HUES6 (cell line): ENCODE measurements around the gene ANKS6.

Source experiments
- H3K27ac ChIP-seq: 2 replicates; pipeline ENCODE4 v1.7.0; 2013; ENCODE audit warnings: low read depth, mild to moderate bottlenecking, low read length, inconsistent platforms
- H3K27me3 ChIP-seq: 2 replicates; pipeline ENCODE4 v1.6.1; 2013; ENCODE audit warnings: low read length; ENCODE audit not compliant: control insufficient read depth, insufficient read depth
- H3K36me3 ChIP-seq: 2 replicates; pipeline ENCODE4 v1.6.1; 2013; ENCODE audit warnings: low read length; ENCODE audit not compliant: control insufficient read depth, insufficient read depth
- H3K4me1 ChIP-seq: 2 replicates; pipeline ENCODE4 v1.6.1; 2013; ENCODE audit warnings: low read length; ENCODE audit not compliant: control insufficient read depth, insufficient read depth
- H3K4me3 ChIP-seq: 2 replicates; pipeline ENCODE4 v1.5.1; 2013; ENCODE audit warnings: low read depth, low read length
- H3K9ac ChIP-seq: one replicate; pipeline ENCODE4 v1.6.1; 2013; ENCODE audit warnings: mild to moderate bottlenecking, low read length
- H3K9me3 ChIP-seq: 2 replicates; pipeline ENCODE4 v1.6.1; 2013; ENCODE audit warnings: low read depth, low read length; ENCODE audit not compliant: control insufficient read depth, insufficient read depth

Gene ANKS6

GRCh38 chr9:98781588-98782383 is 14.6 kb downstream of the ANKS6 start:
- H3K4me1 ChIP-seq = no peaks in the 10 kb centered on the region

GRCh38 chr9:98780059-98780749 is 16.2 kb downstream of the ANKS6 start:
- Histone ChIP-seq H3K27ac (no peak overlapping the region), H3K36me3 (peaks cover 52% of the 10 kb centered on the region)

More at GRCh38 chr9:98781588-98782383, 14.6 kb downstream of the ANKS6 start:
- peaks cover 57% of the 10 kb centered on the region for H3K36me3 ChIP-seq
- H3K27me3 ChIP-seq = no peaks in the 10 kb centered on the region
- H3K4me3 ChIP-seq = no peak overlapping the region
- no peak overlapping the region for H3K9ac ChIP-seq
- H3K9me3 ChIP-seq = no peaks in the 10 kb centered on the region
- H3K27ac ChIP-seq = no peak overlapping the region

GRCh38 chr9:98778711-98779530 is 17.4 kb downstream of the ANKS6 start:
- H3K4me3 ChIP-seq = no peak overlapping the region
- peaks cover 51% of the 10 kb centered on the region for H3K36me3 ChIP-seq
- no peaks in the 10 kb centered on the region for H3K27me3 ChIP-seq
- no peak overlapping the region for H3K27ac ChIP-seq
- H3K9ac ChIP-seq = no peak overlapping the region
- no peaks in the 10 kb centered on the region for H3K4me1 ChIP-seq
- no peaks in the 10 kb centered on the region for H3K9me3 ChIP-seq

More at GRCh38 chr9:98780059-98780749, 16.2 kb downstream of the ANKS6 start:
- Histone ChIP-seq H3K27me3 (no peaks in the 10 kb centered on the region), H3K4me3 (no peak overlapping the region), H3K9me3 (no peaks in the 10 kb centered on the region), H3K4me1 (no peaks in the 10 kb centered on the region), H3K9ac (no peak overlapping the region)

- no peak overlapping the region for H3K9ac ChIP-seq
- peaks cover 51% of the 10 kb centered on the region for H3K36me3 ChIP-seq
- no peaks in the 10 kb centered on the region for H3K4me1 ChIP-seq
These were observed 18.1 kb downstream of the ANKS6 start for GRCh38 chr9:98778251-98778650.

GRCh38 chr9:98777618-98778017 is 18.7 kb downstream of the ANKS6 start:
- no peaks in the 10 kb centered on the region for H3K9me3 ChIP-seq
- H3K4me3 ChIP-seq = no peak overlapping the region
- H3K27ac ChIP-seq = no peak overlapping the region
- no peaks in the 10 kb centered on the region for H3K4me1 ChIP-seq
- H3K27me3 ChIP-seq = no peaks in the 10 kb centered on the region
- peaks cover 52% of the 10 kb centered on the region for H3K36me3 ChIP-seq
- no peak overlapping the region for H3K9ac ChIP-seq

More at GRCh38 chr9:98778251-98778650, 18.1 kb downstream of the ANKS6 start:
- H3K27me3 ChIP-seq = no peaks in the 10 kb centered on the region
- H3K27ac ChIP-seq = no peak overlapping the region
- H3K9me3 ChIP-seq = no peaks in the 10 kb centered on the region
- no peak overlapping the region for H3K4me3 ChIP-seq

- H3K4me3 ChIP-seq = no peak overlapping the region
- no peaks in the 10 kb centered on the region for H3K27me3 ChIP-seq
- H3K4me1 ChIP-seq = no peaks in the 10 kb centered on the region
- no peaks in the 10 kb centered on the region for H3K9me3 ChIP-seq
- no peak overlapping the region for H3K9ac ChIP-seq
- peaks cover 54% of the 10 kb centered on the region for H3K36me3 ChIP-seq
- no peak overlapping the region for H3K27ac ChIP-seq
These were observed 20.4 kb downstream of the ANKS6 start for GRCh38 chr9:98775831-98776441.

GRCh38 chr9:98774746-98775145 is 21.6 kb downstream of the ANKS6 start:
- Histone ChIP-seq H3K4me3 (no peak overlapping the region), H3K4me1 (no peaks in the 10 kb centered on the region), H3K9me3 (no peaks in the 10 kb centered on the region), H3K27ac (no peak overlapping the region), H3K9ac (no peak overlapping the region), H3K36me3 (peaks cover 65% of the 10 kb centered on the region), H3K27me3 (no peaks in the 10 kb centered on the region)

GRCh38 chr9:98773721-98774120 is 22.6 kb downstream of the ANKS6 start:
- Histone ChIP-seq H3K4me3 (no peak overlapping the region), H3K36me3 (peaks cover 69% of the 10 kb centered on the region), H3K27ac (no peak overlapping the region), H3K27me3 (no peaks in the 10 kb centered on the region), H3K4me1 (no peaks in the 10 kb centered on the region), H3K9me3 (no peaks in the 10 kb centered on the region), H3K9ac (no peak overlapping the region)

GRCh38 chr9:98772364-98773155 is 23.8 kb downstream of the ANKS6 start:
- peaks cover 70% of the 10 kb centered on the region for H3K36me3 ChIP-seq
- H3K9me3 ChIP-seq = no peaks in the 10 kb centered on the region
- no peak overlapping the region for H3K9ac ChIP-seq
- H3K27ac ChIP-seq = no peak overlapping the region
- H3K4me3 ChIP-seq = no peak overlapping the region
- H3K27me3 ChIP-seq = no peaks in the 10 kb centered on the region
- no peaks in the 10 kb centered on the region for H3K4me1 ChIP-seq

- Histone ChIP-seq H3K9me3 (no peaks in the 10 kb centered on the region), H3K4me3 (no peak overlapping the region), H3K27ac (no peak overlapping the region), H3K9ac (no peak overlapping the region), H3K27me3 (no peaks in the 10 kb centered on the region), H3K4me1 (no peaks in the 10 kb centered on the region), H3K36me3 (peaks cover 76% of the 10 kb centered on the region)
These were observed 25.0 kb downstream of the ANKS6 start for GRCh38 chr9:98771209-98771874.
